NCI-H1436 treated with DMSO at 0.1 percent for 48 hours (cell line): Measurements from ENCODE around the gene ZNF565.
"Not testable (repeated sequence)": the region's sequence is repeated elsewhere in the genome, so short reads cannot be mapped to it uniquely, and the experiment has no call there.

Source experiments
- DNase-seq: peaks from one replicate; lab custom pipeline; 2025; lab: John Stamatoyannopoulos, UW

The ZNF565 gene

DNA sequence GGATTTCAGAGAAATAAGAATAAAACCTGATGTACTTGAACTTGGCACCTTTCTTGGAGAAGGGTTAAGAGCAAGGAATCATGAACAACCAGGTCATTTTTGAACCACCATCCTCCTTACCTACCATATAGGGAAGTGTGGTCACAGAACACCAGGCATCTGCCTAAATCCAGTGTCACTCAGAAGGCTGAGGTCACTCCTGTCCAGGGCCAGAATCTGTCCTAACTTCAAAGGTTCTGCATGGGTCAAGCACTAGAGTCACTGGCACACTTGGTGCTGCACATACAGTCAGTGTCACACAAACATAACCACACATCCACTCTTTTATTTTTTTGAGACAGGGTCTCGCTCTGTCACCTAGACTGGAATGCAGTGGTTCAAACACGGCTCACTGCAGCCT lies 1.6 kb downstream of the ZNF565 start:
- no peak for DNase-seq

DNA sequence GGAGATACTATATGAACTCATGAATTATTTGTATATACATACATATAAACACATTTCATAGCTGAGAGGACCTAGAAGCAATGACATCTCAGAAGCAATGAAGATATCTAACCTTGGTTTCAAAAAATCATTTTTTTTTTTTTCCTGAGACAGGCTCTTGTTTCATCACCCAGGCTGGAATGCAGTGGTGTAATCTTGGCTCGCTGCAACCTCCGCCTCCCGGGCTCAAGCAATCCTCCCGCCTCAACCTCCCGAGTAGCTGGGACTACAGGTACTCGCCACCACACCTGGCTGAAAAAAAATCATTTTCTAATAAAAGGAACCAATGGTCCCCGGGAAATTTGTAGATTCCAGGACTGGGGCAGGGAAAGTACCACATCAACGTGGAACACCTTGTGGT lies 4.0 kb downstream of the ZNF565 start:
- no peak for DNase-seq

DNA sequence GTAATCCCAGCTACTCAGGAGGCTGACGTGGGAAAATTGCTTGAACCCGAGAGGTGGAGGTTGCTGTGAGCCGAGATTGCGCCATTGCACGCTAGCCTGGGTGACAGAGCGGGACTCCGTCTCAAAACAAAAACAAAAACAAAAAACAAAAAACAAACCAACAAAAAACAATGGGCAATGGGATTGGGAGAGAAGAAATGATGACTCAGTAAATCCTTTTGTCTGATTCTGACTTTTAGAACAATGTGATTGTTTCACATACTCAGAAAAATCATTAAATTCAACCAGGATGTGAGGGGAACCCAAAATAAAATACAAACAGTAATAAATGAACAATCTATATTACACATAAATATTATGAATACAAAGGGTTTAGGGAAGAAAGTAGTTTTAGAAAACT lies 5.1 kb downstream of the ZNF565 start:
- DNase-seq: no peak

DNA sequence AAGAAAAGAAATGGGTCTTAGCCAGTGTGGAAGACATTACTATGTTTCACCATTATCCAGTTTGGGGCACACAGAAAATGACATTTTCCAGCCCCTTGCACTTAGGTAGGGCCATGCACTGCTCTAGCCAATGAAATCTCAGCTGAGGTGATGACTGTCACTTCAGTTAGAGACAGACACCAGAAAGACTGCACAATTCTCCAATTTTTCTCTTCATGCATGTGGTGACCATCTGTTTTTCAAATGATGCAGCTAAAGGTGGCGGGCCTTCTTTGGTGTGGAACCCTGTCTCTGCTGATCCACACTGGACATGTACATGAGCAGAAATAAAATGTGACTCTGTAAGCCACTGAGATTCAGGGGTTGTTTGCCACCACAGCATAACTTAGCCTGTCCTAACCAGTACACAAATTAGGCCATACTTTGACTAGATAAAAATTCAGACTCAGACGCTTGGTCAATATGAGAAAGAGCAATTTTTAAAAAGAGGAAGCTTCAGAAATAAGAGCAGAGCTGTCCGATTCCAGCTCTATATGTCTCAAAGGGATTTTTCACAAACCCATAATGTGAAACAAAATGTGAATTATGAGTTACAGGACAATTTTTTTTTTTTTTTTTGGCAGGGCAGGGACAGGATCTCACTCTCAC lies 6.7 kb downstream of the ZNF565 start:
- no peak for DNase-seq

DNA sequence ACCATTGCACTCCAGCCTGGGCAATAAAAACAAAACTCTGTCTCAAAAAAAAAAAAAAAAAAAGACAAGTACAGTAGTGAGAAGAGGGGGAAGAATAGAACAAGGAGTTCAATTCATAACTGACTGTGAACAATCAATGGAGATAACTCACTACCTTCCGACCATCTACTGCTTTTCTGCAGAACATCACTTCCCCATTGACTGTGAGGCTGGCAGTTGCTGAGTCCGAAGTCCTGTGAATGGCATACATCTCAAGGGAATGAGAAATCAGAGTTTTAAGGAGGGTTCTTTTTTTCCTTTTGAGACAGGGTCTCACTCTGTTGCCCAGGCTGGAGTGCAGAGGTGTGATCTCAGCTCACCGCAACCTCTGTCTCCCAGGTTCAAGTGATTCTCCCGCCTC lies 11.2 kb downstream of the ZNF565 start:
- no peak for DNase-seq

DNA sequence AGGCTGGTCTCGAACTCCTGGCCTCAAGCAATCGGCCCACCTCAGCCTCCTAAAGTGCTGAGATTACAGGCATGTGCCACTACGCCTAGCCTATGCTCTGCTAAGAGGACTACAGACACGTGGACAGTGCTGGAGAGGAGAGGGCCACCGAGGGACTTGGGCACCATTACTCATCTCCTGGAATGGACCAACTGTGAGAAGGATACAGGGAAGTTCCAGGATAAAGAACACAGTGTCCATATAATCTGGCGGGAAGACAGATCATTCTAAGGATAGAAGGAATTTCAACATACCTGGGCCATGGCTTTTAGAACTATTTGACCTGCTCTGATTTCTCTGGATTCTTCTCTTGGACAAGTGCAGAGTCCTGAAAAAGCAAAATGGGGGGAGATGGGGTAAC lies 12.8 kb downstream of the ZNF565 start:
- DNase-seq: no peak

DNA sequence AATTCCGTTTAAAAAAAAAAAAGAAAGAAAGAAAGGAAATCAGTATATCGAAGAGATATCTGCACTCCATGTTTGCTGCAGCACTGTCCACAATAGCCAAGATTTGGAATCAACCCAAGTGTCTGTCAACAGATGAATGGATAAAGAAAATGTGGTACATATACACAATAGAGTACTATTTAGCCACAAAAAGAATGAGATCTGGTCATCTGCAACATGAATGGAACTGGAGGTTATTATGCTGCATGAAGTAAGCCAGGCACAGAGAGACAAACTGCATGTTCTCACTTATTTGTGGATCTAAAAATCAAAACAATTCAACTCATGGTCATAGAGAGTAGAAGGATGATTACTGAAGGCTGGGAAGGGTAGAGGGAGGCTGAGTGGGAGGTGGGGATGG lies 16.3 kb downstream of the ZNF565 start:
- no peak for DNase-seq

DNA sequence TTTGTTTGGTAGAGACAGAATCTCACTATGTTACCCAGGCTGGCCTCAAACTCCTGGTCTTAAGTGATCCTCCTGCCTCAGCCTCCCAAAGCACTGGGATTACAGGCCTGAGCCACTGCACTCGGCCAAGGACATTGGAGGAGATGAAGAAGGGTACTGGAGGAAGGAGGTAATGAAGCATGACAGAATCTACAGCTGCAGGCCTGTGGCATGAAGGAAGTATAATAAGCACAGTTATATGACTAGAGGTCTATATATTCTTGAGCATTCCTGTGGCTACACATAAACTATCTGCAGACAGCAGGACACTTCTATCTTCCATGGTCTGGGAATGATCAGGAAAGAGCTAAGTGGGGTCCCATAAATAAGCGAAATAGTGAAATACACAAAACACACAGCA lies 18.2 kb downstream of the ZNF565 start:
- no peak for DNase-seq

DNA sequence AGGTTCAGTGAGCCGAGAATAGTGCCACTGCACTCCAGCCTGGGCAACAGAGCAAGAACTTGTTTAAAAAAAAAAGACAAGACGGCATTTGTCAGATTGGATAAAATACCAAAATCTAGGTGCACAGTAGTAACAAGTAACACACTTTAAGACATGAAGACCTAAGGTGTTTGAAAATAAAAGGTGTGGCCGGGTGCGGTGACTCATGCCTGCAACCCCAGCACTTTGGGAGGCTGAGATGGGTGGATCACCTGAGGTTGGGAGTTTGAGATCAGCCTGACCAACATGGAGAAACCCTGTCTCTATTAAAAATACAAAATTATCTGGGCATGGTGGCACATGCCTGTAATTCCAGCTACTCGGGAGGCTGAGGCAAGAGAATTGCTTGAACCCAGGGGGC lies 27.7 kb downstream of the ZNF565 start:
- not testable (repeated sequence) for DNase-seq

DNA sequence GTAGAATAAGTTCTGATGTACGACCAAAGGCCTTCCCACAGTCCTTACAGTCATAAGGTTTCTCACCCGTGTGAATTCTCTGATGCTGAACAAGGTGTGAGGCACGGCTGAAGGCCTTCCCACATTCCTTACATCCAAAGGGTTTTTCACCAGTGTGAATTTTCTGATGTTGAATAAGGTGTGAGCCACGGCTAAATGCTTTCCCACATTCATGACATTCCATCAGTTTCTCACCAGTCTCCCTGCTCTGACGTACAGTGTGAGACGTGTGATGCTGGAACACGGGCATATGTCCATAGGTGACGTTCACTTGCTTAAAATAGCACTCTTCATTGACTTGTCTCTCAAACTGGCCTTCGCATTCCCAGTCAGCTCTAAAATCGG lies 31.2 kb downstream of the ZNF565 start:
- no peak for DNase-seq

DNA sequence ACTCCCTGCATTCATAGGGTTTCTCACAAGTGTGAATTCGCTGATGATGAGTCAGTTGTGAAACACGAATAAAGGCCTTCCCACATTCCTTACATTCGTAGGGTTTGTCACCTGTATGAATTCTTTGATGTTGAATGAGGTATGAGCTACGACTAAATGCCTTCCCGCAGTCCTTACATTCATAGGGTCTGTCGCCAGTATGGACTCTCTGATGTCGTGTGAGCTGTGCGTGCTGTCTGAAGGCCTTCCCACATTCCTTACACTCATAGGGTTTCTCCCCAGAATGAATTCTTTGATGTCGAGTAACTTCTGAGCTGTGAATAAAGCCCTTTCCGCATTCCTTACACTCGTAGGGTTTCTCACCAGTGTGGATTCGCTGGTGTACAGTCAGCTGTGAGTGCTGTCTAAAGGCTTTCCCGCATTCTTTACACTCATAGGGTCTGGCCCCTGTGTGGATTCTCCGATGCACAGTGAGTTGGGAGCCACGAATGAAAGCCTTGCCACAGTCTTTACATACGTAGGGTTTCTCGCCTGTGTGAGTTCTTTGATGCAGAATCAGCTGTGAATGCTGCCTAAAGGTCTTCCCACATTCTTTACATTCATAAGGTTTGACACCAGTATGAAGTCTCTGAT lies 31.7 kb downstream of the ZNF565 start:
- DNase-seq: no peak

DNA sequence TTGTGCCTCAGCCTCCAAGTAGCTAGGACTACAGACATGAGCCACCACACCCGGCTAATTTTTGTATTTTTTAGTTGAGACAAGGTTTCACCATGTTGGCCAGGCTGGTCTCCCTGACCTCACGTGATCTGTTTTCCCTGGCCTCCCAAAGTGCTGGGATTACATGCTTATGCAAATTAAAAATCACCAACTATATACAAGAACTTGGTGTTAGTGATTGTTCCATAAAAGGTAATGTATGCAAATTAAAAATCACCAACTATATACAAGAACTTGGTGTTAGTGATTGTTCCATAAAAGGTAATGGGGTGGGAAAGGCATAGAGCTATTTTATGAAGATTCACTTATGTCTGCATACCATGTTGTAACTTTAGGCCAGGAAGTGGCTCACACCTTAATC lies 35.4 kb downstream of the ZNF565 start:
- DNase-seq: not testable (repeated sequence)

DNA sequence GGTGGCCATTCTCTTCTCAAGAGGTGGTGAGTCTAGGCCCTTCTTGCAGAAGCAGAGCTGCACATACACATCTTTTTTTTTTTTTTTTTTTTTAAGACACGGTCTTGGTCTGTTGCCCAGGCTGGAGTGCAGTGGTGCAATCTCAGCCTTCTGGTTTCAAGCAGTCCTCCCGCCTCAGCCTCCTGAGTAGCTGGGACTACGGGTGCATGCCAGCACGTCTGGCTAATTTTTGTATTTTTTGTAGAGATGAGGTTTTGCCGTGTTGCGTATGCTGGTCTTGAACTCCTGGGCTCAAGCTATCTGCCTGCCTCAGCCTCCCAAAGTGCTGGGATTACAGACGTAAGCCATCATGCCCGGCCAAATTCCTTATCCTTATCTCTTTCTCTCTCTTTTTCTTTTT lies 40.6 kb downstream of the ZNF565 start:
- not testable (repeated sequence) for DNase-seq

DNA sequence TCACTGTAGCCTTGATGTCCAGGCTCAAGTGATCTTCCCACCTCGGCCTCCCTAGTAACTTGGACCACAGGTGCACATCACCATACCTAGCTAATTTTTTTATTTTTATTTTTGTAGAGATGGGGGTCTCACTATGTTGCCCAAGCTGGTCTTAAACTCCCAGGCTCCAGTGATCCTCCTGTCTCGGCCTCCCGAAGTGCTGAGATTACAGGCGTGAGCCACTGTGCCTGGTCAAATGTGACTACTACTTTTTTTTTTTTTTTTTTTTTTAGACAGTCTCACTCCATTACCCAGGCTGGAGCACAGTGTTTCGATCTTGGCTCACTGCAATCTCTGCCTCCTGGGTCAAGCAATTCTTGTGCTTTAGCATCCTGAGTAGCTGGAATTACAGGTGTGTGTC lies 41.6 kb downstream of the ZNF565 start:
- DNase-seq: no peak

DNA sequence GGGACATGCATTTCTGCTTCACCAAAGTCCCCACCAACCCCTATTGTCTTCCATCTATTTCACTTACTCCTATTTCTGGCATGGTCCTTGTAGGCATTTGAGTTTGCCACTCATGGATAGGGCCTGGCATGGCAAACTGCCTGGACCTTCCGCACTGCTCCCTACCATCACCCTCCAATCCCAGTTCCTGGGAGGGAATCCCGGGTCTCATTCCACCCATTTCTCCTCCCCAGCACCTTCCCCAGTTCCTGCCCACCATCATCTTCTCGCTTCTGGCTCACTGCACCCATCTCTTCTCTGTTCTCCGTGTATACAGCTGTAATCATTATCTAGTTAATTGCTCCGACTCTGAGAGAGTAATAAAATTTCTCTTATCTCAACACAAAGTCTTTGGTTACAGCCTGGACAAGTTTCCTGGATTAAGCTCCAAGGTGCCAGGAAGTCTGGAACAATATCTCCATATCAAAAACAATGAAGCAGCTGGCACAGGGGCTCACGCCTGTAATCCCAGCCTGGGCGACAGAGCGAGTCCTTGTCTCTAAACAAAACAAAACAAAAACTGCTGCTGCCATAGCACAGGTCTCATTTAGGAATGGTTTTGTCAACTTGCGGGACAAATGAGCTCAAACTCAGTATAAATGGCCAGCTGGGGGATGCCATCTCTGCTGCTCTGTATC lies 45.2 kb downstream of the ZNF565 start:
- no peak for DNase-seq

DNA sequence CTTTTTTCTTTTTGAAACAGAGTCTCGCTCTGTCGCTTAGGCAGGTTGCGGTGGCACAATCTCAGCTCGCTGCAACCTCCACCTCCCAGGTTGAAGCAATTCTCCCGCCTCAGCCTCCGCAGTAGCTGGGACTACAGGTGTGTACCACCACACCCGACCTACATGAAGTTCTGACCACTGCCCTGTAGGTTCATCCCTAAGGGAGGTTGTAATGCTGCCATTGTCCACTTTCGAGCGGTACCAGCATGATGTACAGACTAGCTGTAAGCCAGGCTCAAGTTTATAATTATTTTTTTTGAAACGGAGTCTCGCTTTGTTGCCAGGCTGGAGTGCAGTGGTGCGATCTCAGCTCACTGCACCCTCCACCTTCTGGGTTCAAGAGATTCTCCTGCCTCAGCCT lies 50.7 kb downstream of the ZNF565 start:
- no peak for DNase-seq

DNA sequence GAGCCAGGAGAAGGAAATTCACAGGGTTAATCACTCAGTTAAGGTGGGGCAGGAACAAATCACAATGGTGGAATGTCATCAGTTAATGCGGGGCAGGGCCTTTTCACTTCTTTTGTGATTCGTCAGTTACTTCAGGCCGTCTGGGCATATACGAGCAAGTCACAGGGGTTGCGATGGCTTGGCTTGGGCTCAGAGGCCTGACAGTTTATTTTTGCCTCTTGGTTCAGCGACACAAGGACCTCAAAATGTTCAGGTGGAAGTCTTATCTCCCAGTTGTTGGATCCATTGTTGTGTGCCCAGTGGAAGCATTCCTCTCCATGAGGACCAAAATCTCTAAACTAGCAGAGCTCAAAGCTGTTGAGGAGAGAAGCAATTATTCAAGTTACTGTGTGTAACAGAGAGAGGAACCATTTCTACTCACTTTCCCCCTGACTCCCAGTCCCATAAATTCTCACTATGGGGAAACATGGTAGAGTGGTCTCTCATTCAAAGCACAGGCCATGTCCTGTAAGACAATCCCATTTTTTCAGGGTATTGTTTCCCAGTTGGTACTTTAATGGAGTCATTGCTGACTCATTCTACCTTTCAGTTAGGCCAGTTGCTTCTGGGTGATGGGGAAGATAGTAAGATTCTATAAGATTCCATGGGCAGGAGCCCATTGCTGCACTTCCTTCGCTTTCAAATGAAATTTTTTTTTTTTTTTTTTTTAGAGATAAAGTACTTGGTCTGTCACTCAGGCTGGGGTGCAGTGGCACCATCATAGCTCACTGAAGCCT lies 53.5 kb downstream of the ZNF565 start:
- DNase-seq: no peak

DNA sequence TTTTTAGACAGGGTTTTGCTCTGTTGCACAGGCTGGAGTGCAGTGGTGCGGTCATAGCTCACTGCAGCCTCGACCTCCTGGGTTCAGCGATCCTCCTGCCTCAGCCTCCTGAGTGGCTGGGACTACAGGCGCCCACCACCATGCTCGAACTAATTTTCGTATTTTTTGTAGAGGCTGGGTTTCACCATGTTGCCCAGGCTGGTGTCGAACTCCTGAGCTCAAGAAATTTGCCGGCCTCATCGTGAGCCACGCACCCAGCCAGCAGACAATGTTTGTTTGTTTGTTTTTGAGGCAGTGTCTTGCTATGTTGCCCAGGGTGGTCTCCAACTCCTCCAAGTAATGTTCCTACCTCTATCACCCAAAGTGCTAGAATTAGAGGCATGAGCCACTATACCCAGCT lies 61.3 kb downstream of the ZNF565 start:
- no peak for DNase-seq

DNA sequence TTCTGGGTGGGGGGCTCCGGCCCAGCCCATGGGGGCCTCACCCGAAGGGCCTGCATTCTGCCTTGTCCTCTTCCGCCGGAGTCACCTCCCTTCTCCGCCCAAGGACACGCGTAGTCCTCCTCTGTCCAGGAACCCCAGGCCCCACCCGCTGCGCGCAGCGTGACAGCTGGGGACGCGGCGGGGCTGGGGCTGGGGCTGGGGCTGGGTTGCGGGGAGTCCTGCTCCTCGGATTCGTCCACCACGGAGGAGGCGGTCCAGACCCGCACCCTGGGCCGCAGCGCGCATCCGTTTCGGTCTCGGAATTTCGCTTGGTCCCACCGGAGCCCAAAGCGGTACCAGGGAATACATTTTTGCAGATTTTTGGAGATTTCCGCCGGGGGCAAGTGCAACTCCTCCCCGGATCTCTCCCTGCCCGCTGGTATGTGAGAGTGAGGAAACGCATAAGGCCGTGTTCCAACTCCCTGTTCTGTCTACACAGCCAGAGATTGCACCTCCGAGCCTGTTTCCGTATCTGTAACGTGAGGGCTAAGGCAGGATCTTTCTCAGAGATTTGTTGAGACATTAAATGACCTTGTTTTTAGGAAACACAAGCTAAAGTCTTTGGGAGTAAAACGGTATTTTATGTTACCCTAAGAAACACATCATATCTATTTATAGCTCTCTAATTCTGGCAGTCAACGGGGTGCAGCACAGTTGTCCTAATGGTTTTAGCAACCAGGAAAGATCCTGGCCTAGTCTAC lies 61.9 kb downstream of the ZNF565 start, which contains the start of gene COX7A1:
COX7A1 (minus strand) TSS at position 96 of the 740 bp plus-strand sequence; CDS start at position 56, 40 bp downstream.
- no peak for DNase-seq

DNA sequence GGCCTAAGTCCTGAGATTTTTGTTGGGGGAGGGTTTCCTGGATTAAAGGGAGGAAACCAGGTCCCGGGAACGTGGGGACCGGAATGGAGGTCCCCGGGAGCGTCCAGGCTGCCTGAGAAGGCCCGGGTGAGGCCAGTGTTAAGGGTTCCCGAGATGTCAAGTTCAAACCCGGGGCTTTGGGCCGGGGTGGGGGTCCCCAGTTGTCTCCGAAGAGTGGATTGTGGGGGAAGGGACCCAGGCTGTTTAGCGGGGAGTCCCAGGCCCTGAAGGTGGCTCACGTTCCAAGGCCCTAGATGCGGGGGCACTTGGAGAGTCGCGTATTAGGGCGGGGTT lies 62.5 kb downstream of the ZNF565 start:
- no peak for DNase-seq

DNA sequence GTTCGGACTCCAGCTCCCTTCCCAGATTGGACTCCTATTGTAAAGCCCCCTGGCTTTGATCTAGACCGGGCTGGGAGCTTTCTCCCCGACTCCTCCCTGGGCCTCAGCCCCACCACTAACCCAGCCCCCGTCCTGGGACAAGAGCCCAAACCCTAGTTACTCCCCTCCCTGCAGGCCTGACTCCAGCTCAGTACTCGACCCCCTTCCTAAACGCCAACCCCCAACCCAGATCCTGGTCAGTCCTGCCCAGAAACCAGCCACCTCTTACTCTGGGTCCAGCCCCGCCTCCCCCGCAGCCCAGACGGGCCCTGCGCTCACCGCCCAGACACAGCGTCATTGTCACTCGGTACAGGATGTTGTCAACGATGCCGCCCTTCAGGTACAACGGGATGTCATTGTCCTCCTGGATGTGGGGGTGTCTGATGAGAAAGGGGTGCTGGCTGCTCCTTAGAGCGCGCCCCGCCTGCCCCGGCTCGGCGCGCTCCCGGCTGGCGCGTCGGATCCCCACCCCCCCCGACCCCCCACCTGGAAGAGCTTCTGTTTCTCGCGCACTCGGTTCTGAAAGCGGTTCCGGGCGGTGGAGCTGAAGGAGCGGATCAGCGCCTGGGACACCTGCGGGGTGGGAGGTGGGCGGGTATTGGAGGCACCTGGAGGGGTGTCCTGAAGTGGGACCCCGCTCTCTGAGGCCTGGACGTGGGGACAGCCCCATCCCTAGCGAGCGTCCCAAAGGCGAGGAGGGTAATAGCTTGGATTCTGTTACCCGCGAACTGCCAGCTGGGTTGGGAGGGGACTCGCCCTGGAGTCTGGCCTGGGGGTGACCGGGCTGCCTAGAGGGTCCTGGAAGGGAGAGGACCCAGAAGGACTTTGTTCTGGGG lies 63.1 kb downstream of the ZNF565 start:
- DNase-seq: no peak
